OCI-LY7 (cell line): ENCODE results near the gene ALG6.

ENCODE experiments used
- EZH2phosphoT487 ChIP-seq: fragments of 200-600 bp; sonication (generic); IDR thresholded peaks from 2 replicates; pipeline ENCODE4 v1.6.1; 2018; ENCODE audit warnings: low read depth, borderline replicate concordance, mild to moderate bottlenecking, mixed run types, antibody characterized with exemption, low read length, moderate library complexity, mixed read lengths
- TF ChIP-seq, protein P1 (sequence below): fragments of 200-600 bp; sonication (generic); conservative IDR thresholded peaks from 2 replicates; pipeline ENCODE4 v1.5.1; 2014; ENCODE audit warnings: mild to moderate bottlenecking, antibody characterized with exemption, low read length, moderate library complexity, mixed read lengths

DNA sequence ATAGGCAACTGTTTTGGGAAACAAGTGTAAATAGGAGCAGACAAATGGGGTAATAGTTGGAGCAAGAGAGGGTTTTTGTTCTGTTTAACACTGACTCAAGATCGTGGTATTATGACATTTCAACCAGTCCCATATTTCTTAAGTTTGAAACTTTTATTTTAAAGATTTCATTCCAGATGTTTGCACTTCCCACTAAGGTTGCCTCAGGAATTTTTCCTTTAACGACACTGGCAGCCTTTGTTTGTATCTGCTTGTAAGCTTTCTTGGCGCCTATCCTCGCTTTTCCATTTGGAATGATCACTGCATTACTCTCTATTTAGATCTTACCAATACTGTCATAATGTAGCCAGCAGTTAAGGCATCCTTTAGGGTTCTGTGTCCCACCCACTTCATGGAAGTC lies 67.7 kb downstream of the ALG6 start:
- TF ChIP-seq, protein P1, sequence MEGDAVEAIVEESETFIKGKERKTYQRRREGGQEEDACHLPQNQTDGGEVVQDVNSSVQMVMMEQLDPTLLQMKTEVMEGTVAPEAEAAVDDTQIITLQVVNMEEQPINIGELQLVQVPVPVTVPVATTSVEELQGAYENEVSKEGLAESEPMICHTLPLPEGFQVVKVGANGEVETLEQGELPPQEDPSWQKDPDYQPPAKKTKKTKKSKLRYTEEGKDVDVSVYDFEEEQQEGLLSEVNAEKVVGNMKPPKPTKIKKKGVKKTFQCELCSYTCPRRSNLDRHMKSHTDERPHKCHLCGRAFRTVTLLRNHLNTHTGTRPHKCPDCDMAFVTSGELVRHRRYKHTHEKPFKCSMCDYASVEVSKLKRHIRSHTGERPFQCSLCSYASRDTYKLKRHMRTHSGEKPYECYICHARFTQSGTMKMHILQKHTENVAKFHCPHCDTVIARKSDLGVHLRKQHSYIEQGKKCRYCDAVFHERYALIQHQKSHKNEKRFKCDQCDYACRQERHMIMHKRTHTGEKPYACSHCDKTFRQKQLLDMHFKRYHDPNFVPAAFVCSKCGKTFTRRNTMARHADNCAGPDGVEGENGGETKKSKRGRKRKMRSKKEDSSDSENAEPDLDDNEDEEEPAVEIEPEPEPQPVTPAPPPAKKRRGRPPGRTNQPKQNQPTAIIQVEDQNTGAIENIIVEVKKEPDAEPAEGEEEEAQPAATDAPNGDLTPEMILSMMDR, result no peak
- no peak for TF ChIP-seq EZH2phosphoT487
